ENCODE data around the gene ATP2C2.

The ATP2C2 gene

DNA sequence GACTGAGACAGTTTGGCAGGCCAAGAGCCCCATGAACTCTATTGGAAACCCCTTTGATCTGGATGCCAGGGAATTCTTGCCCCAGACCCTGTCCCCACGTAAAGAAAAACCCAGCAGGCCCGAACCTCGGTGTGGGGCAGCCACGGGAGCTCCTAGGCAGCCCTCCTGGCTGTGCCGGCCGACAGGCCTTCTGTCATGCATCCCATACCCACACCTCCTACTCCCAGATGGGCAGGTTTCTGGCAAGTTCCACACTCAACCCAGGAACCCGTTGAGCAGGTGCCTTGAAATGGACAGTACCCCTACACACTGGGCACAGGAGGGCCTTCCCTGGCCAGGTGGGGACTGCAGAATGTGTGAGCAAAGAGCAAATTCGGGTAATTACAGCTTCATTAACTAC is 23.6 kb upstream of the ATP2C2 start:
- no peaks in the 10 kb centered on the region for H3K79me2 ChIP-seq (ENCODE audit: insufficient read depth, low read depth)
- no peak overlapping the region for H2AFZ ChIP-seq (ENCODE audit: low read depth)
- H3K36me3 ChIP-seq (ENCODE audit: insufficient read depth) = no peaks in the 10 kb centered on the region
- no peak overlapping the region for H3K4me3 ChIP-seq (IDR thresholded peaks at IDR 0.05; ENCODE audit: insufficient read depth, low read depth, low read length)
- H3K9ac ChIP-seq = no peak overlapping the region
- no peak overlapping the region for H3K27ac ChIP-seq
- TF ChIP-seq, protein P1, sequence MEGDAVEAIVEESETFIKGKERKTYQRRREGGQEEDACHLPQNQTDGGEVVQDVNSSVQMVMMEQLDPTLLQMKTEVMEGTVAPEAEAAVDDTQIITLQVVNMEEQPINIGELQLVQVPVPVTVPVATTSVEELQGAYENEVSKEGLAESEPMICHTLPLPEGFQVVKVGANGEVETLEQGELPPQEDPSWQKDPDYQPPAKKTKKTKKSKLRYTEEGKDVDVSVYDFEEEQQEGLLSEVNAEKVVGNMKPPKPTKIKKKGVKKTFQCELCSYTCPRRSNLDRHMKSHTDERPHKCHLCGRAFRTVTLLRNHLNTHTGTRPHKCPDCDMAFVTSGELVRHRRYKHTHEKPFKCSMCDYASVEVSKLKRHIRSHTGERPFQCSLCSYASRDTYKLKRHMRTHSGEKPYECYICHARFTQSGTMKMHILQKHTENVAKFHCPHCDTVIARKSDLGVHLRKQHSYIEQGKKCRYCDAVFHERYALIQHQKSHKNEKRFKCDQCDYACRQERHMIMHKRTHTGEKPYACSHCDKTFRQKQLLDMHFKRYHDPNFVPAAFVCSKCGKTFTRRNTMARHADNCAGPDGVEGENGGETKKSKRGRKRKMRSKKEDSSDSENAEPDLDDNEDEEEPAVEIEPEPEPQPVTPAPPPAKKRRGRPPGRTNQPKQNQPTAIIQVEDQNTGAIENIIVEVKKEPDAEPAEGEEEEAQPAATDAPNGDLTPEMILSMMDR (conservative IDR thresholded peaks at IDR 0.05; ENCODE audit: low read depth, low read length) = no peak
- no peaks in the 10 kb centered on the region for H3K4me1 ChIP-seq (ENCODE audit: low read depth, poor library complexity, severe bottlenecking)
- no peaks in the 10 kb centered on the region for H4K20me1 ChIP-seq (ENCODE audit: insufficient read depth)
- H3K27me3 ChIP-seq (ENCODE audit: insufficient read depth, low read depth) = peaks cover 50% of the 10 kb centered on the region
- no peak overlapping the region for H3K4me2 ChIP-seq

DNA sequence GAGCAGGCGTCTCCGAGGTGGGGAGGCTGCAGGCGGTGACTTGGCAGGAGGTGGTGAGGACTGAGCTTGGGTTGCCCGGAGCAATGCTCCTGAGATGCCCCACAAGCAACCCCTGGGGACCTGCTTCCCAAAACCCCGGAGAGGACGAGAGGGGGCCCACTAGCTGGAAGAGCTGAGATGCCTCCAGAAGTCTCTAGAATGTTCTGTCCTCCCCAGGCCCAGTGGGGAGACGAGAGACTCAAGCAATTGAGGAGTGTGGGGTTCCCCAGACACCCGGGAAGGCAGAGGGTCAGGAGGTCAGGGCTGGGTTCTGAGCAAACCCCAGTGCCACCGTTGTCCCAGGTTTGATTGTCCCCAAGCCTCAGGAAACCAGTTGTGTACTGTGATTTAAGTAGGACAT is 21.2 kb upstream of the ATP2C2 start:
- Histone ChIP-seq H2AFZ (ENCODE audit: low read depth) (no peak overlapping the region), H3K27me3 (ENCODE audit: insufficient read depth, low read depth) (peaks cover 53% of the 10 kb centered on the region; the same call in 1 of the 2 replicates), H3K9ac (no peak overlapping the region), H3K36me3 (ENCODE audit: insufficient read depth) (no peaks in the 10 kb centered on the region), H3K27ac (no peak overlapping the region), H3K4me2 (no peak overlapping the region), H3K4me1 (ENCODE audit: low read depth, poor library complexity, severe bottlenecking) (no peaks in the 10 kb centered on the region), H3K79me2 (ENCODE audit: insufficient read depth, low read depth) (no peaks in the 10 kb centered on the region), H4K20me1 (ENCODE audit: insufficient read depth) (no peaks in the 10 kb centered on the region), H3K4me3 (IDR thresholded peaks at IDR 0.05; ENCODE audit: insufficient read depth, low read depth, low read length) (no peak overlapping the region)
- TF ChIP-seq, protein P1 (conservative IDR thresholded peaks at IDR 0.05; ENCODE audit: low read depth, low read length) = no peak

DNA sequence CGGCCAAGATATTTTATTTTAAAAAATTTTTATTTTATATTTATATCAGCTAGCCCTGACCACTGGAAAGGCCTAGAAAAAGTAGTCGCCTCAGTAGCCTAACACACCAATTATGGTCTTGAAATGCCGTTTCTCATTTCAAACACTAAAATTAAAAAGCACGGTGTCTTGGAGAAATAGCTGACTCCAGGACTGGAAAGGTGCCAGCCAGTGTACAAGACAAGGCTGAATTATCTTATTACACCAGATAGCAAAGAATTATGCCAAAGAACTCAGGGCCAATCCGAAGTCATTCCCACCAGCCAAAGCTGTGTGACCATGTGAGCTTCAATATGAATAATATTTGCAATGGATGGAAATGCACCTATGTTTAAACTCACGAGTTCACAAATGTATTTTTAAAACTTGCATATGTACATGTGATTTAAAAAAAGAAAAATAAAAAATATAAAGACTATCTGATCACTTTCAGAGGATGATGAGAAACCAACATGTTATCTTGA is 19.9 kb upstream of the ATP2C2 start:
- Histone ChIP-seq H4K20me1 (ENCODE audit: insufficient read depth) (no peaks in the 10 kb centered on the region), H3K27me3 (ENCODE audit: insufficient read depth, low read depth) (peaks cover 50% of the 10 kb centered on the region; the same call in 1 of the 2 replicates), H3K27ac (no peak overlapping the region), H3K4me3 (IDR thresholded peaks at IDR 0.05; ENCODE audit: insufficient read depth, low read depth, low read length) (no peak overlapping the region), H2AFZ (ENCODE audit: low read depth) (no peak overlapping the region), H3K4me1 (ENCODE audit: low read depth, poor library complexity, severe bottlenecking) (no peaks in the 10 kb centered on the region), H3K9ac (no peak overlapping the region), H3K79me2 (ENCODE audit: insufficient read depth, low read depth) (no peaks in the 10 kb centered on the region), H3K36me3 (ENCODE audit: insufficient read depth) (no peaks in the 10 kb centered on the region), H3K4me2 (no peak overlapping the region)
- TF ChIP-seq, protein P1 (conservative IDR thresholded peaks at IDR 0.05; ENCODE audit: low read depth, low read length) = no peak

DNA sequence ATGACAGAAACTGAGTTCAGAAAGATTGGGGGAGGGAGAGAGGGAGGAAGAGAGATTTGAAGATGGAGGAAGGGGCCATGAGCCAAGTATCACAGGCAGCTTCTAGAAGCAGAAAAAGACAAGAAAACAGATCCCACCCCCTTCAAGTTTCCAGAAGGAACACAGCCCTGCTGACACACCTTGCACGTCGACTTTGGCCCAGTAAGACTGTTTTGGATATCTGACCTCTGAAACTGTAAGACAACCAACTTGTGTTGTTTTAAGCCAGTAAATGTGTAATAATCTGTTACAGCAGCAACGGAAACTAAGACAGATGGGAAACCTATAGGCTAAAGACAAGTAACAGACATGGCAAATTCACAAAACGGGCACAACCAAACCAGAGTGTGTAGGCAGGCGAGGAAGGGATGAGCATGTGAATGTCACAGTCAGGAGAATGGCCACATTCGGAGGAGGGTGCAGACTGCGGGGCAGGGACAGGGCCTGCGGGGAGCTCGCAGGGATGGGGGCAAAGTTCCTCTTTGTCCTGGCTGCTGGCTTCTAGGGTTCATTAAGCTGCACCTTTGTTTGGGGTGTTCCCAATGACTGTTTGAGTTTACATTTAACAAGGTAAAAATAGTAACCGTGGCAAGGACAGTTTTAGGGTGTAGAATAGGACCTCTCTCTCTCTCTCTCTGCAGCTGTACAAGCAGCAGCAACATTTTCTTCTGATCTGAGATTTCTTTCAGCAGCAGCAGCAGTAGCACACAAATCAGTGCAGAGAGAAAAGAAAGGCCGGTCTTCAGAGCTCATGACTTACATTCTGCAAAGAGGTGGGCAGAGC is 18.3 kb upstream of the ATP2C2 start:
- TF ChIP-seq, protein P1 (conservative IDR thresholded peaks at IDR 0.05; ENCODE audit: low read depth, low read length) = no peak
- Histone ChIP-seq H3K27me3 (ENCODE audit: insufficient read depth, low read depth) (peaks cover 42% of the 10 kb centered on the region; the same call in 1 of the 2 replicates), H3K4me2 (no peak overlapping the region), H3K36me3 (ENCODE audit: insufficient read depth) (no peaks in the 10 kb centered on the region), H3K9ac (no peak overlapping the region), H4K20me1 (ENCODE audit: insufficient read depth) (no peaks in the 10 kb centered on the region), H3K27ac (no peak overlapping the region), H3K4me3 (IDR thresholded peaks at IDR 0.05; ENCODE audit: insufficient read depth, low read depth, low read length) (no peak overlapping the region), H3K79me2 (ENCODE audit: insufficient read depth, low read depth) (no peaks in the 10 kb centered on the region), H3K4me1 (ENCODE audit: low read depth, poor library complexity, severe bottlenecking) (no peaks in the 10 kb centered on the region), H2AFZ (ENCODE audit: low read depth) (no peak overlapping the region)

All from KMS-11 (cell line).